ENCODE results near the gene PCDHB7.

DNA sequence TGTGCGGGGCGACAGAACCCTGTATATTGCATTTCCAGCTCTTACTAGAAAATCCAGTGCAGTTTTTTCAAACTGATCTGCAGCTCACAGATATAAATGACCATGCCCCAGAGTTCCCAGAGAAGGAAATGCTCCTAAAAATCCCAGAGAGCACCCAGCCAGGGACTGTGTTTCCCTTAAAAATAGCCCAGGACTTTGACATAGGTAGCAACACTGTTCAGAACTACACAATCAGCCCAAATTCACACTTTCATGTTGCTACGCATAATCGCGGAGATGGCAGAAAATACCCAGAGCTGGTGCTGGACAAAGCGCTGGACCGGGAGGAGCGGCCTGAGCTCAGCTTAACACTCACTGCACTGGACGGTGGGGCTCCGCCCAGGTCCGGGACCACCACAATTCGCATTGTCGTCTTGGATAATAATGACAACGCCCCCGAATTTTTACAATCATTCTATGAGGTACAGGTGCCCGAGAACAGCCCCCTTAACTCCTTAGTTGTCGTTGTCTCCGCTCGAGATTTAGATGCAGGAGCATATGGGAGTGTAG, 36.7 kb upstream of the PCDHB7 start:
- TF ChIP-seq, protein P1, sequence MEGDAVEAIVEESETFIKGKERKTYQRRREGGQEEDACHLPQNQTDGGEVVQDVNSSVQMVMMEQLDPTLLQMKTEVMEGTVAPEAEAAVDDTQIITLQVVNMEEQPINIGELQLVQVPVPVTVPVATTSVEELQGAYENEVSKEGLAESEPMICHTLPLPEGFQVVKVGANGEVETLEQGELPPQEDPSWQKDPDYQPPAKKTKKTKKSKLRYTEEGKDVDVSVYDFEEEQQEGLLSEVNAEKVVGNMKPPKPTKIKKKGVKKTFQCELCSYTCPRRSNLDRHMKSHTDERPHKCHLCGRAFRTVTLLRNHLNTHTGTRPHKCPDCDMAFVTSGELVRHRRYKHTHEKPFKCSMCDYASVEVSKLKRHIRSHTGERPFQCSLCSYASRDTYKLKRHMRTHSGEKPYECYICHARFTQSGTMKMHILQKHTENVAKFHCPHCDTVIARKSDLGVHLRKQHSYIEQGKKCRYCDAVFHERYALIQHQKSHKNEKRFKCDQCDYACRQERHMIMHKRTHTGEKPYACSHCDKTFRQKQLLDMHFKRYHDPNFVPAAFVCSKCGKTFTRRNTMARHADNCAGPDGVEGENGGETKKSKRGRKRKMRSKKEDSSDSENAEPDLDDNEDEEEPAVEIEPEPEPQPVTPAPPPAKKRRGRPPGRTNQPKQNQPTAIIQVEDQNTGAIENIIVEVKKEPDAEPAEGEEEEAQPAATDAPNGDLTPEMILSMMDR (IDR thresholded peaks at IDR 0.05), result no peak
- TF ChIP-seq SIN3A (IDR thresholded peaks at IDR 0.05; ENCODE audit: borderline replicate concordance, insufficient read depth, low read depth, low read length), result no peak
- no peak for TF ChIP-seq POLR2AphosphoS5 (IDR thresholded peaks at IDR 0.05; ENCODE audit: low read depth, low read length)
- TF ChIP-seq, protein P2, sequence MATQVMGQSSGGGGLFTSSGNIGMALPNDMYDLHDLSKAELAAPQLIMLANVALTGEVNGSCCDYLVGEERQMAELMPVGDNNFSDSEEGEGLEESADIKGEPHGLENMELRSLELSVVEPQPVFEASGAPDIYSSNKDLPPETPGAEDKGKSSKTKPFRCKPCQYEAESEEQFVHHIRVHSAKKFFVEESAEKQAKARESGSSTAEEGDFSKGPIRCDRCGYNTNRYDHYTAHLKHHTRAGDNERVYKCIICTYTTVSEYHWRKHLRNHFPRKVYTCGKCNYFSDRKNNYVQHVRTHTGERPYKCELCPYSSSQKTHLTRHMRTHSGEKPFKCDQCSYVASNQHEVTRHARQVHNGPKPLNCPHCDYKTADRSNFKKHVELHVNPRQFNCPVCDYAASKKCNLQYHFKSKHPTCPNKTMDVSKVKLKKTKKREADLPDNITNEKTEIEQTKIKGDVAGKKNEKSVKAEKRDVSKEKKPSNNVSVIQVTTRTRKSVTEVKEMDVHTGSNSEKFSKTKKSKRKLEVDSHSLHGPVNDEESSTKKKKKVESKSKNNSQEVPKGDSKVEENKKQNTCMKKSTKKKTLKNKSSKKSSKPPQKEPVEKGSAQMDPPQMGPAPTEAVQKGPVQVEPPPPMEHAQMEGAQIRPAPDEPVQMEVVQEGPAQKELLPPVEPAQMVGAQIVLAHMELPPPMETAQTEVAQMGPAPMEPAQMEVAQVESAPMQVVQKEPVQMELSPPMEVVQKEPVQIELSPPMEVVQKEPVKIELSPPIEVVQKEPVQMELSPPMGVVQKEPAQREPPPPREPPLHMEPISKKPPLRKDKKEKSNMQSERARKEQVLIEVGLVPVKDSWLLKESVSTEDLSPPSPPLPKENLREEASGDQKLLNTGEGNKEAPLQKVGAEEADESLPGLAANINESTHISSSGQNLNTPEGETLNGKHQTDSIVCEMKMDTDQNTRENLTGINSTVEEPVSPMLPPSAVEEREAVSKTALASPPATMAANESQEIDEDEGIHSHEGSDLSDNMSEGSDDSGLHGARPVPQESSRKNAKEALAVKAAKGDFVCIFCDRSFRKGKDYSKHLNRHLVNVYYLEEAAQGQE (IDR thresholded peaks at IDR 0.05; ENCODE audit: insufficient read depth in 1 of 2, low read depth in 2 of 2, low read length in 1 of 2), result no peak
- no peak for TF ChIP-seq TCF7L2 (IDR thresholded peaks at IDR 0.05; ENCODE audit: low read depth, low read length)

Data from Panc1 (cell line).